ENCODE measurements around the gene ZXDC.

ZXDC gene

DNA sequence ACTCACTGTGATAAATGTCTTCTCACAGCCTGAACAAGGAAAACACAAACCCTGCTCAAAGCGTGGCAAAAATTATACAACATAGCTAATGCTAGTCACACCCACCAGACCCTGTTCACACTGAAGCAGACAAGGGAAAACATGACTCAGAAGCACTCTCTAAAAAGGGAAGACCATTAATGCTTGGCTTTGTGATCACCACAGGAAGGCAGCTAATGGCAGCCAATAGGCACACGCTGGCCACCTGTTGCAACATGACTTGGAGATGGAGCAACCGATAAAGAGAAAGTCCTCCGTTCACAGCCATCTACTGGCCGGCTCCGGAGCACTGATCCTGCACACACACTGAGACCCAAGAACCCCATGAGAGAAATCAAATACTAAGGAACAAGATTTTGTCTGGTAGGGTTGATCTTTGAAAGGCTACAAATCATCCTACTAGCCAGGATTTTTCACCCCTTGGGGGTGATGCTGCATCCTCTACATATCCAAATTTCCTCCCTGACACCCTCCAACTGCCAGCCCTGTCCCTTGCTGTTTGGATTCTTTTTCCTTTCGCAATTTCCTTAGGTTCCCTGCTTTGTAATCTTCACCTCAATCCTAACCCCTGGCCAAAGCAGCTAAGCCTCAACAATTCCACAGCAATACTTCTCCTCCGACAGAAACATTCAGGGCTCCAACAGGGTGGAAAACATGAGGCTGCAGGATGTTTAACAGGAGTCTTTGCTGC is 3.2 kb downstream of the ZXDC start:
- DNase-seq, result no peak

DNA sequence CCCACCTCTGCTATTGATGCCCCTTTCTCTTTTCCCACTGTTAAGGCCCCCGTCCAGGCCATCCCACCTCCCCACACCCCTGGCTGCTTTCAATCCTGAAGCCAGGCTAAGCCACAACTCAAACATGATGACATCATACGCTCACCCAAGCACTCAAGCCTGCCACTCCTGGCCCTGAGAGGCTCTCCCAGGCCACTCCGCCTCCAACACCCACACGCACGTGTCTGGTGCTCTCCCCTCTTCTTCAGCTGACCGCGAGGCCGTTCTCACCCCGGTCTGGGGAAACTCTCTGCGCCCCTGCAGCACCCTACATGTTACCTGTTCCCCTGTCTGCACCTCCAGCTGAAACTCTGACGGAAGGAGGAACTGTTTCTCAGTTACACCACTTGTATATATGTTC is 6.2 kb downstream of the ZXDC start:
- no peak for DNase-seq

DNA sequence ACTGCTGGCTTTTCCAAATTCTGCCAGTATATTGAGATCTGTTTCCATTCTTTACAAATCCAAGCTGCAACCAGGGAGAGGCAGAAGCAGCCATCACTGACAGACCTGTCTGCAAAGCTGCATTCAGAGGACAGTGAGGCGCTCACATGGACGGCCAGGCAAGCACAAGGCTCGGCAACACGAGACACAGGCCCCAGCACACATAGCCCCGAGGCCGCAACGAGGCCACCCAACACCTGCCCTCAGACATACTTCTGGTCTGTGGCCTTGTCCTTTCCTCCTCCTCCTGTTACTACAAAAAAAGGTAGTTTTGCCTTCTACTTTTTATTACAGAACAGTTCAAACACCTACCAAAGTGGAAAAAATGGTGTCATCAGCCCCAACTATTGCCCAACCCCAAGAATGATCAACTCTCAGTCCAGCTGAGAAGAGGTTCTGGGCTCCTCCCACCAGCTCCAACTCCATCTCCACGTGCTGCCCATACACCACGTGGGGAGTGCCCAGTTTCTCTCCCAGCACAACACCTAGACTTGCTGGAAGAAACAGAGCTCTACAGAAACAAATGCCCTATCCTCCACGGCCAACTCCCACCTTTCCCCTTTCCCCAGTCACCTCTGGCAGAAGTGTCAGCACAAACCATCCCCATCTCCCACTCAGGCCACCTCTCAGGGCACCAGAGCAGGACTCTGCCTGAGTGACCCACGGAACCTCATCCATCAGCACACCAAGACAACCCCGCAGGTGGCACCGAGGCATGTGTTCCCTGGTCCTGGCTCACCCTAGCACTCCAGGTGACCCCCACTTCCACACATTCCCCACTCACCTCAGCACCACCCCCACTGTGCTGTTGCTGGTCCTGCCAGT is 7.4 kb downstream of the ZXDC start:
- DNase-seq, result peak; percentile 17

DNA sequence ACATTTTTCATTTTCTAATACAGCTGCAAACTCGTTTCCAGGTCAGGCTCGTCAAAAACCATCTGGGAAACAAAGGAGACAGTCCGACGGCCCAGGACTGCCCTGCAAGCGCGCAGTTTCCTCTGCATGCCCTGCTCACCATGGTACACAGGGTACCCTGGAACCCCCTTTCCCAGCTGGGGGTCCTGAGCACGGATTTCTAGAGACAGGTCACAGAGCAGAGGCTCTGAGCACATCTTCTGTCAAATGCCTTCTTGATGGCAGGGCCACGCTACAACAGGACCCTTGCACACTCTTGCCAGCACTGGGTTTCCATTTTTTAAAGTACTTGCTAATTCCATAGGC is 8.1 kb downstream of the ZXDC start:
- peak; percentile 9 for DNase-seq

DNA sequence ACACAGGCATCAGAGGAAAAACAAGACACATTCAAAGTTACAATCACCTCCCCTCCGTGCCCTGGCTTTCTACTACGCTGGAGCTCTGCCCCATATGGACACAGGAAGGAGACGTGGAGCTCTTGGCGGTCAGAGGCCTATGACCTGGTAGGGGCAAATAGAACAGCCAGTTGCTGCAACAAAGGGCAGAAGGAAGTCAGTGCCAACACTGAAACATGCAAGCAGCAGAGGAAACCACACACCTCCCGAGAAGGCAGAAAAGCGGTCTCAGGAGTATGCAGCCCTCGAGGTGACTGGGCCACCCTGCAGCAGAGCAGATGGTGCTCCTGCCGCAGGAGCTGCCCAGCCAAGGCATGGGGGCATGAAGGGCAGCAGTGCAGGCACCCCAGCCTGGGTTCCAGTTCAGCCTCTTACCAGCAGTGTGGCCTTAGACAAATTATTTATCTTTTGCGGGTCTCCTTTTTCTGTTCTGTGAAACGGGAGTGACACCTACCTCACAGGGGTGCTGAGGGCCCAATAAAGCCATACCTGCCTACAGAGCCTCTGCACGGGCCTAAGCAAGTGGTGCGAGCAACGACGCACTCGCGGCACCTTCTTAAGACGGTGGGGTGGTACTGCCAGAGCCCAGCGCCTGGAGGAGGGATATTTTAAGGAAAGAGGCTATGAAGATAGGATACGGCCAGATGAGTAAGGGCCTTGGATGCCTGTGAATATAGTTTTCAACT is 8.6 kb downstream of the ZXDC start:
- peak; percentile 17 for DNase-seq

DNA sequence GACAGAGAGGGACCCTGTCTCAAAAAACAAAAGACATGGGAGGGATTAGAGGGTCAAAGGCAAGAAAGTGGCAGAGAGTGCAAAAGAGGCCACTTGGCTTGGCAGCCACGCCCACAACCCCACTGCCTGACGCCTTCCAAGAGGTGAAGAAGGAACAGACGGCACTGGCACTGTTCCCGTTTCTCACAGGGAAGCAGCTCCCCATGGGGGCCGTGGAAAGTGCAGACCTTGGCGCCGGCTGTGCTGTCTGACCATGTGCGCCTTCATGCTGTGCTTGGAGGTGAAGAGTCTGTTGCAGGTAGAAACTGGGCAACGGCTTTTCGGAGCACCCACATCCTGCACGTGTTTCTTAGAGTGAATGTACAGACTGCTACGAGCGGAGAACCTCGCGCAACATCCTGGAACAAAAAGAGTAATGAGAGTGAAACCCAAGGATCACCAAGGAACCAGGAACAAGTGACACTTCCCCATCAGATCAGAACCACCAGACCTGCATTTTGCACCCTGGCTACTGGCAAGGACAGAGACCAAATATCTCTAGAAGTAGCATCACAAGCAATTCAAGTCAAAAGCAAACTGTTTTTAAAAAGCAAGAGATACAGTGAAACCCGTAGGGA is 9.7 kb downstream of the ZXDC start:
- DNase-seq, result peak; percentile 19

DNA sequence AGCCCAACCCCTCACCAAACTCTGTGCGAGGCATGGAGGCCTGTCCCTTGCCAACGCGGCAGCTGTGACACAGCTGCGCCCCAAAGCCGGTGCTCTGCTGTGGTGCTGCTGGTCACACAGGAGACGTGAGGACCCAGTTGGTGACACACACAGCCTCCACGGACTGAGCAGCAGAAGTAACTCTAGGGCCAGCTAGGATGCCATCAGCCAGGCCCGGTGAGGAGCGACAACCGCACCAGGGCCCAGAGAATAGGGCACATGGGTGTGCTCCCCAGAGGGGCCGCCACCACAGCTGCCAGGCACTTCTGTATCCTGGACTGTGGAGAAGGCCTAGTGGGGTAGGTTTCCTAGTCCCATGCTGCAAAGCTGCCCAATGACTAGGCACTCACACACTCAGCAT is 10.7 kb downstream of the ZXDC start:
- DNase-seq, result peak; percentile 26

DNA sequence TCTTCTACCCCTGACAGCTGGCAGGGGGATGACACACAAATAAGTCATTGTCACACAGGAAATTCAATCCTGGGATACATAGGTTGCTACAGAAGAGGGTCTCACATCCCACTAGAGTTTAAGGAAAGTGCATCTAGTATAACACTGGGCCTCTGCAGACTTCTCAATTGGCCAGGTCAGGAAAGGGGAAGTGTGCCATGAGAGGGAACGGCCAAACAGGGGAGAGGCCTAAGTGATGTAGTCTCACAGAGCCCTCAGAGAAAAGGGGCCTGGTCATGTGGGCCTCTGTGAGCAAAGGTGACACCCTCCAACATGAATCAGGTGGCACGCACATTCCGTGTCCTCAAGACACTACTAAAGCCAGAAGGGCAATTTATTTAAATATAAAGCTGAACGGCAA is 11.2 kb downstream of the ZXDC start:
- peak; percentile 9 for DNase-seq

DNA sequence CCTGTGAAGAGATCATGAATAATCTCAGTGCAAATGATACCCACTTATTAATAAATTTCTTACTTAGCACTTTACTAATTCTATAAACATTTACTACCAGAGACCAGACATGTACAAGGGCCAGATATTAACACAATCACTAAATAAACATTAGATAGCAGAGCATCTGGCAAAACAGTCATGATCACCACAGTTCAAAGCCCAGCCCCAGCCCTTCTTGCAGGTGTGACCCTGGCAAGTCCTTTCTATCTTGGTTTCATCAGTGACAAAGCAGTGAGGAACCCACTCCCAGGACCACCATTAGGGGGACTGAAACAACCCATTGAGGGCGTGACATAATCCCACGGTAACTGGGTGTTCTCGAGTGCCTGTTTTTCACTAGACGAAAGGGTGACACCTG is 11.6 kb downstream of the ZXDC start:
- DNase-seq, result no peak

DNA sequence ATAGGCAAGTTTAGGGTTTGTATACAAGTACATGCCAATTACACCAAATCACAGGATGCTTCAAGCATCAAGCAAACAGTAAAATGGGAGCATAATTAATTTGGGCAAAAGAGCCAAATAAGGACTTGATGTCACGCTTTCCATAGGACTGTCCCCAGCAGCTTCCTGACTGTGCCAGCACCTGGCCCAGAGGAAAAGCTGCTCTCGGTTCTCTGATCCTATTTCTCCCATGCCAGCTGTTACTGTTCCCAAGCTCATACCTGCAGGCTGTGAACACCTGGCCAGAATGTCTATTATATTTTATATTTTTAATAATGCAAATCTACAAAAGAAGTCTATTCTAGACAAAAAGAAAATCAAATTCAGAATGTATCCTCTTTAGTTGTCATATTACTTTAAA is 12.2 kb downstream of the ZXDC start:
- DNase-seq, result no peak

DNA sequence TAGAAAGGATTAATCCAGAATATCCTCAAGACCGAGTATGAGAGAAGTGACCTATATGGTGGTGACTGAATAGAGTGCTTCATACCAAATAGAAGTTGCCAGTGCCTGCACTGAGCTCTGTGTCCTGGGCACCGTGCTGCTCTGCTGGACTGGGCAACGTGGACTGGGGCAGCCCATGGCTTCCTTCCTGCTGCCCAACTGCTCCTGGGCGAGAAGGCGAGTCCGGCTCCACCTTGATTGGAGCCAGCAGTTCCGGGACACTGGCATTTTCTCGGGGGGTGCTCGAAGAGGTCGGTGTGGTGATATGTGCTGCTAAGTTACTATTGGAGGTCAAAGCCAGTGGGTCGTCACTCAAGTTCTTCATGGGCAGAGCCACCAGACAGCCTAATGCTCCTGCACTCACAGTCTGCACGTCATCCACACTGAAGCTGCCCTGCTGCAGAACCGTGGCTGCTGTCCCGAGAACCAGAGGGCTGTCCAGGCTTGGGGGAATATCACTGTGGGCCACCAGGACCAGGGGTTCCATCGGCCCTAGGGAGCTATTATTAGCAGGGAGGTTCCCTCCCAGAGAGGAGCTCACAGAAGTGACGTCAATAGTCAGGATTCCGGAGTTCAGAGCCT is 14.1 kb downstream of the ZXDC start:
- DNase-seq, result peak; percentile 21

DNA sequence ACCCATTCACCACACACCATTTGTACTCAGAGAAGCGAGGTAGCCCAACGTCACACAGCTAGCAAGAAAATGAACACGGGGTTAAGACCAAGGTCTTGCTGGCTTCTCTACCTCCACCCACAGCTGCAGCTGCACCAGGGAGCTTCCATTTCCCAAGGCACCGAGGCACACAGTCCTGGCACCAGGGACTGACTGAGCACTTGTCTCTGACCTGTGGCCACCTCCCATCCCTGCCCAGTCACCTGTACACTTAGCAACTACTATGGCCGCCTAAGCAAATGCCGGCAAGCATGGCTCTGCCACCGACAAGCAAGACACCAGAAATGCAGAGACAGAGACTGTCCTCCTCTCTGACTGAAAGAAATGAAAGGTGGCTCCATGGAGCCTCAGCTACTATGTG is 15.3 kb downstream of the ZXDC start:
- DNase-seq, result no peak

DNA sequence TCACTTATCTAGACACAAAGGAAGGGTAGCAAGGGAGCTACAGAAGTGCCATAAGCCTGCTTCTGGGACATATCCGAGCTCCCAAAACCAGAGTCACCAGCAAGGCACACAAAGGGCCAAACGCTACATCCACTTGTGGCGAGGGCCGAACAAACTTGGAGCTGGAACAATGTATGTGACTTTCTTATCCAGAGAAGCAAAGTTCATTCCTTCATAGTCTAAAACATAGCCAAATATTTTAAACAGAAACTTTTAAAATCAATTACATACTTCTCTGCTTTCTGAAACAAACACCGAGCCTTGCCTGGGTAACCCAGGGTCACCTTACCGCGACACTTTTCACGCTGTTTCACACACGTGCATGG is 15.9 kb downstream of the ZXDC start:
- no peak for DNase-seq

DNA sequence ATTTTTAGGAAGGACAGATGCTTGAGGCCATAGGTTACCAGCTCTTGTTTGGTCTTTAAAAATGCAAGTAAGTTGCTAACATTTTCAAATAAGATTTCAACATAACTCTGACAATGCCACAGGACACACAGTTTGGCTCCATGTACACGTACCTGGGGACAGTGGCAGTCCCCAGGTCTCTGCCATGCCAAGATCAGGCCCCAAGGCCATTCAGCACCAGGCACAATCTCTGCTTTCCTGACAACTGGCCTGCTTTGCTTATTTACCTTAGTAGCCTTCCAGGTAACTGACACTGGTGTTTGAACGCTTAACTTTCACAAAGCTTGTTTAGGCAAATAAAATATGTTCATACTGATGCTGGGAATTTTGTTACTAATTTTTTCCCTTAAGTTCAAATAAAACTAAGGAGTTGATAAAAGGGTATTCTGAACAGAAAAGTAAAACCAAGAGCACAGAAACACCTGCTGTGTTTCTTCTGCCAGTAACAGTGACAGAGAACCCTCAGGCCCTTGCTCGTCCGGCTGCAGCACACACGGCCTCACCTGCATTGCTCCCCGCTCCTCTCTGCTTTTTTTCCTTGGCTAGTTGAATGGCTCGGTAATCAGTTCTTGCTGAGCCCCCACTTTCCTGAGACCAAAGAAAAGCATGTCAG is 16.5 kb downstream of the ZXDC start:
- peak; percentile 6 for DNase-seq

DNA sequence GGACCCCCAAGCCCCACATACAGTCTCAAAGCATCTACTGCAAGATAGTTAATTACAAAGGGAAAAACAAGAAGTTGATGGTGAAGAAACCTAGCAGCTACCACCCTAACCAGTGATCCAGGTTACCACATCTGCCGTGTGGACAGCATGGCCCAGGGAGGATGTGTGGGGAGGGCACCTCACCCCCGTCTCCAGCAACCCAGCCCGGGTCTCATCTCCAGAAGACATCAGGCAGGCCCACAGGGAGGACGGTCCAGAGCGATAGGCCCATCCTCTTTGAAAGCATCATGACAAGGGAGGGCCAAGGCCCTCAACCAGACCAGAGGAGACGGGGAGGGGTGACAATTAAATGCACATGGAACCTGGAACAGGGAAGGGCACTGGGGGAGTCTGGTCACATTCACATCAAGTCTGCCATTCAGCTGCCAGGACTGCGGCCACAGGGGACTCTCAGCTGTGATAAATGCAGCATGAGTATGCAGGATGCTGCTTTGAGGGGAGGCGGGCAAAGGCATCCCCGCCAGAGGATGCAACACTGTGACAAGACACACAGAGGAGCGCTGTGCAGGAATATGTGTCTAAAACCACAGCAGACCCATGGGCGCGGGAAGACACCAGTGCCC is 18.8 kb downstream of the ZXDC start:
- DNase-seq, result peak; percentile 9

DNA sequence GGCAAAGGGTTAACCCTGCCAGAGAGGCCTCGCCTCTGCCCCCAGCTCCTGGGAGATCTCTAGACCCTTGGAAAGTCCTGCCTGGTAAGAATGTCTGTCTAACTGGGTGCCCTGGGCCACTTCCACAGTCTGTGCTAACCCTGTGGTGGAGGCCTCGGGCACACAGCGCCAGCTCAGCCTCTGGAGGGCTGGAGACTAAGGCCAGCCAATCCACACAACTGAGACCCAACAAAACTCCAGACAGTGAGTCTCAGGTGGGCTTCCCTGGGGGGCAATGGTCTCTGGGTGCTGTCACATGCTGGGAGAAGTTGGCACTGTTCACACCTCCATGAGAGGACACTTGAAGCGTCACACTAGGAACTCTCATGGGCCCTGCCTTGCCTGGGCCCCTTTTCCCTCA is 19.5 kb downstream of the ZXDC start:
- peak; percentile 13 for DNase-seq

DNA sequence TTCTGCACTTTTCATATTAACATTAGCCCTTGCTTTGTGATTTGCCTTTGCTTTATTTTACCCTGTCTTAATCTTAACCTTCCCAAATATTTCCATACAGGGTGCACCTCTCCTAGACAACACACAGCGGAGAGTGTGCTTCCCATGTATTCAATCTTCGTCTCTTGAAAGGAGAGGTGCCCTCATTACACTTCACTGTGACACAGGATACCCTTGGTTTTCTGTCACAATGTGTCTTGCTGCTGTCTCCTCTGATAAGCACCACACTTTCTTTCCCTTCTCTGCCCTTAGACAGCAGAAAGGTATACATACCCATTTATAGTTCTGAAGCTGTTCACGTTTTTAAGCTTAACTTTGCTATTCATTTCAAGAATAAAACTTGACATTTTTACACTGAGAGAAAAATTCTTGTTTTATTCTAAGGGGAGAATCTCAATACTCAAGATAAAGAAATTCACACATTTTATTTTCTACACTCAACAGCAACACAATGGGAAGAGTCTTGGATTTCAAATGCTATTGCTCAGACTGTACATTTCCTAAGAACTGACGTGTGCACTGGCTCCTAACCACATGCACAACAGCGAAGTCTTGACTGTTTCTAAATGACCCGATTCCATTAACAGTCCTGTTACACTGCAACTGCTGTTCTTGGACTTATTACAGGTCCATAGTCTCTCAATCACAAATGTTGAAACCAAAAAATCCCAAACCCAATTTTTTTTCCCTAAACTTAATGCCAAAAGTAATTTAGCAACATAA is 21.1 kb downstream of the ZXDC start:
- DNase-seq, result no peak

DNA sequence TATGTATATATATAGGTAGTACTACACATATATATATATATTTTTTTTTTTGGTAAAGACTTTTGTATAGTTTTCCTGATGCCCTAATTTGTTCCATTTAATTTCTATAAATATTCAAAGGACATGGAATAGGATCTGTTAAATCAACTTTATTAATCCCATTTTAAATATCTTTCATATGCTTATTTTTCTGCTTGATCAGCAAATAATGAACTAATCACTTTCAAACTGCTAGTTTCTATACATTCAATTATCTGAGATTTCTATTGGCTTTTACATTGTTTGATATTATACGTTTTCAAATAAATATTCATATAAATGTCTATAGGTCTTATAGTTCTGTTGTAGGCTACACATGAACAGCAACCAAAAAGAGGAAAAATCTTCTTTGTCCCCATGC is 21.7 kb downstream of the ZXDC start:
- DNase-seq, result no peak

DNA sequence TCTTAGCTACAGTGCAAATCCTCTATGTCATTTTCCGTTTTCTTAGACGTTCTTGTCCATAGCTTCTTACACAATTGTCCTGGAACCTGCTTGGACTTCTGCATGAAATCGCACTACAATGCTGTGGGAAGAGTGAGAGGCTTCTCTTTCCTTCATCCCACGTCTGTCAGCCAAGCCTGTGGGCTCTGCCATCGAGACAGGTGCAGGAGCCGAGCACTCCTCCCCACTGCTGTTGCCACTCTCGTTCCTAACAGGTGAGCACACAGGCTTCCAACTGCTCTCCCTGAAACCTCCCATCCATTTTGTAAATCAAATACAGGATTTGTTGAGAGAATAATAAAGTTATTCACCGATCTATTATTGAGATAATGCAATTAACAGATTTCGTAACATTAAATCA is 23.5 kb downstream of the ZXDC start:
- DNase-seq, result peak; percentile 5

DNA sequence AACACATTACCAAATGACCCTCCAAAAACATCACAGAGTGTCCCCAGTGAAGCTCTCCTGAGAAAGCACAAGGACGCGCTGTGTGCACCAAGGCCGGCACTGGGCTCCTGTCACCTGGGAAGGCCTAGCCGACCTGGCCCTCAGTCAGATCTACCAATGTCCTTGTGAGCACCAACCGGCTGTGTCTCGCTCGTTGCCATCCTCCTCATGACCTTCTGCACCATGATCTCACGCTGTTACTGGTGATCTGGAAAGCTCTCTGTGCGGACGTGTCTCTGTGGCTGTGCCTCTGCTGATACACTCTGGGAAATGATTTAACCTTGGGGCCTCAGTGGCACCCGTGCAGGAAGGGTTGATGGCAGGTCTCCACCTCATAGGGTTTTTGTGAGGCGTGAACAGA is 24.2 kb downstream of the ZXDC start:
- peak; percentile 14 for DNase-seq

DNA sequence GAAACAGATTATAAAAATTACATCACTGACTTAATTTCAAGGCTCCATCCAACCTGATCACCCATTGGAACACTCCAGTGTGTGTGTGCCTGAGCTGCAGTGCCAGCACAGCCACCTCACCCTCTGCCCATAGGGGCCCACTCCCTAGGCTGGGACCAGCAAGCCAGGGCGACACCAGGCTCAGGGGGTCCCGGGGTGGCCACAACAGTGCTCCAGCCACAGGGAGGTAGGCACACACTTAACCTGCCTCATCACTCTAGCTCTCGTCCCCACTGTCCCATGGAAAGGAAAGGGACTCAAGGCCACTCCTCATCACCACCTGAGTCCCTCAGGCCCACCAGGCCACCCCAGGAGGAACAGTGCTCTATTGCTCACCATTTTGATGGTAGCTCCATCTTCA is 24.9 kb downstream of the ZXDC start:
- DNase-seq, result no peak

Measured in activated CD4-positive, CD25-positive, alpha-beta regulatory T cell treated with anti-CD3 and anti-CD28 coated beads, Interleukin-2, amount 50 U/mL, for 72 hours (primary cell).